HepG2 (cell line): ENCODE results near the gene SRXN1. TPM values are rescaled to one million over a fixed set of nuclear protein-coding genes. Genes with fewer than 3 reads are reported as not detected.

ENCODE experiments used
- CEBPG ChIP-seq: IDR thresholded peaks from 2 replicates; pipeline ENCODE4 v1.6.1; 2016
- MTA3 ChIP-seq: sonication (generic); formaldehyde crosslinking; IDR thresholded peaks from 2 replicates; pipeline ENCODE4 v1.4.0; 2020; ENCODE audit warnings: missing genetic modification reagents
- NBN ChIP-seq: fragments of 450-650 bp; conservative IDR thresholded peaks from 2 replicates; pipeline ENCODE4 v1.6.1; 2017
- PHF8 ChIP-seq: sonication (generic); formaldehyde crosslinking; IDR thresholded peaks from 2 replicates; pipeline ENCODE4 v1.5.0; 2020; ENCODE audit warnings: missing genetic modification reagents
- PRPF4 ChIP-seq: fragments of 200-400 bp; formaldehyde crosslinking; IDR thresholded peaks from 2 replicates; pipeline ENCODE4 v1.6.1; 2016; ENCODE audit warnings: low read length, low read depth; ENCODE audit not compliant: poor library complexity, severe bottlenecking
- RBAK ChIP-seq: sonication (generic); formaldehyde crosslinking; IDR thresholded peaks from 2 replicates; pipeline ENCODE4 v1.5.1; 2020; ENCODE audit warnings: mild to moderate bottlenecking, missing genetic modification reagents
- STAT5B ChIP-seq: sonication (generic); formaldehyde crosslinking; IDR thresholded peaks from 2 replicates; pipeline ENCODE4 v1.4.0; 2020; ENCODE audit warnings: missing genetic modification reagents
- TBX2 ChIP-seq: sonication (generic); formaldehyde crosslinking; IDR thresholded peaks from 2 replicates; pipeline ENCODE4 v1.5.0; 2020; ENCODE audit warnings: missing genetic modification reagents, mild to moderate bottlenecking, borderline replicate concordance
- ZNF549 ChIP-seq: sonication (generic); formaldehyde crosslinking; IDR thresholded peaks from 2 replicates; pipeline ENCODE4 v1.5.0; 2020; ENCODE audit warnings: missing genetic modification reagents
- ZNF709 ChIP-seq: sonication (generic); formaldehyde crosslinking; IDR thresholded peaks from 2 replicates; pipeline ENCODE4 v1.5.0; 2020; ENCODE audit warnings: mild to moderate bottlenecking, missing genetic modification reagents
- ZNF720 ChIP-seq: sonication (generic); formaldehyde crosslinking; IDR thresholded peaks from 2 replicates; pipeline ENCODE4 v1.4.0; 2020; ENCODE audit warnings: missing genetic modification reagents
- polyA plus RNA-seq, 8 experiments: library from polyadenylated mRNA; depleted of rRNA in 3 of 8; stranded (reverse) in 7 of 8; unstranded in 1 of 8; fragments of >200 nt; fragmentation: Illumina TruSeq in 4 of 8; extraction: Trizol in 4 of 8; gene quantifications; 2 replicates each; pipeline versions ENCODE4 v1.2.1 to v1.2.3, GENCODE V29; 2011 to 2016; ENCODE audit warnings: low read depth in 4 of 8, missing spikeins in 1 of 8, mixed read lengths in 1 of 8; ENCODE audit not compliant: insufficient read depth in 1 of 8
- total RNA-seq, 5 experiments: library from RNA; depleted of rRNA; stranded (reverse); fragments of >200 nt; fragmentation: Illumina TruSeq; extraction: Trizol; gene quantifications; 2 replicates each; pipeline ENCODE4 v1.2.3, GENCODE V29; 2016; ENCODE audit warnings: low read depth in 1 of 5
- TF ChIP-seq, protein P1 (sequence below): sonication (generic); formaldehyde crosslinking; IDR thresholded peaks from 2 replicates; pipeline ENCODE4 v1.4.0; 2020; ENCODE audit warnings: missing genetic modification reagents; ENCODE audit errors: not compliant biosample characterization
- TF ChIP-seq, protein P2 (sequence below): sonication (generic); formaldehyde crosslinking; IDR thresholded peaks from 2 replicates; pipeline ENCODE4 v1.9.0; 2022; ENCODE audit warnings: missing genetic modification reagents, mild to moderate bottlenecking, borderline replicate concordance
- TF ChIP-seq, protein P3 (sequence below): sonication (generic); formaldehyde crosslinking; IDR thresholded peaks from 2 replicates; pipeline ENCODE4 v1.5.0; 2020; ENCODE audit warnings: mild to moderate bottlenecking, missing genetic modification reagents
- TF ChIP-seq, protein P4 (sequence below), 2 experiments: sonication (generic) in 1 of 2; formaldehyde crosslinking in 1 of 2; IDR thresholded peaks; 2 replicates each; pipeline versions ENCODE4 v1.5.1 to v1.6.1; 2011 to 2020; ENCODE audit warnings: borderline replicate concordance in 1 of 2, low read depth in 1 of 2, low read length in 1 of 2, mild to moderate bottlenecking in 1 of 2, missing genetic modification reagents in 1 of 2, moderate library complexity in 1 of 2
- TF ChIP-seq, protein P5 (sequence below): IDR thresholded peaks from 2 replicates; pipeline ENCODE4 v1.6.1; 2016
- TF ChIP-seq, protein P6 (sequence below): IDR thresholded peaks from 2 replicates; pipeline ENCODE4 v1.4.0; 2020; ENCODE audit warnings: mild to moderate bottlenecking, missing genetic modification reagents

Gene SRXN1
- total and polyA plus RNA-seq, 2 of the 13 experiments (the other 11 are each of a cell fraction or from before 2014, with no cell fraction given), result 29.9 to 87.7 TPM

DNA sequence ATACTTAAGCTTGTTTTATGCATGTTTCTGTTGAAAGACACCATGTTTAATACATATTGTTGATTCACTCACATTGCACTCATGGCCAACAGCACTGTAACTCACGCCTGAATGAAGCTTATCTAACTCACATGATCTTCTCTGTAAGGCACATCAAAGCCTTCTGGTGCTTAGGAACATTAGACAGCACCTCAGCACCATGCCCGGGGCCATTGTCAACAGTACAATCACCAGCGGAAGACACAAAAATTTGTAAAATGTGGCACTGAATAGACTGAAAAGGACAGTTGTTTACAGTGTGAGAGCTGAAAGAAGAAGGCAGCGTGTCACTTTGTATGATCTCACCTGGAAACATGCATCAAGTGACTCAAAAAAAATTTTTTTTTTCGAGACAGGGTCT is 34.0 kb downstream of the SRXN1 start (continued):
- TF ChIP-seq TBX2 (CRISPR knock-in tag), result peak; percentile 39; the same call in 1 of the 2 replicates
- no peak for TF ChIP-seq ZNF709 (CRISPR knock-in tag)
- TF ChIP-seq ZNF720 (CRISPR knock-in tag), result no peak
- TF ChIP-seq, protein P1, sequence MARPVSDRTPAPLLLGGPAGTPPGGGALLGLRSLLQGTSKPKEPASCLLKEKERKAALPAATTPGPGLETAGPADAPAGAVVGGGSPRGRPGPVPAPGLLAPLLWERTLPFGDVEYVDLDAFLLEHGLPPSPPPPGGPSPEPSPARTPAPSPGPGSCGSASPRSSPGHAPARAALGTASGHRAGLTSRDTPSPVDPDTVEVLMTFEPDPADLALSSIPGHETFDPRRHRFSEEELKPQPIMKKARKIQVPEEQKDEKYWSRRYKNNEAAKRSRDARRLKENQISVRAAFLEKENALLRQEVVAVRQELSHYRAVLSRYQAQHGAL (CRISPR knock-in tag), result no peak
- no peak for TF ChIP-seq NBN
- TF ChIP-seq RBAK, result no peak
- TF ChIP-seq, protein P2, sequence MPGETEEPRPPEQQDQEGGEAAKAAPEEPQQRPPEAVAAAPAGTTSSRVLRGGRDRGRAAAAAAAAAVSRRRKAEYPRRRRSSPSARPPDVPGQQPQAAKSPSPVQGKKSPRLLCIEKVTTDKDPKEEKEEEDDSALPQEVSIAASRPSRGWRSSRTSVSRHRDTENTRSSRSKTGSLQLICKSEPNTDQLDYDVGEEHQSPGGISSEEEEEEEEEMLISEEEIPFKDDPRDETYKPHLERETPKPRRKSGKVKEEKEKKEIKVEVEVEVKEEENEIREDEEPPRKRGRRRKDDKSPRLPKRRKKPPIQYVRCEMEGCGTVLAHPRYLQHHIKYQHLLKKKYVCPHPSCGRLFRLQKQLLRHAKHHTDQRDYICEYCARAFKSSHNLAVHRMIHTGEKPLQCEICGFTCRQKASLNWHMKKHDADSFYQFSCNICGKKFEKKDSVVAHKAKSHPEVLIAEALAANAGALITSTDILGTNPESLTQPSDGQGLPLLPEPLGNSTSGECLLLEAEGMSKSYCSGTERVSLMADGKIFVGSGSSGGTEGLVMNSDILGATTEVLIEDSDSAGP (CRISPR knock-in tag), result no peak
- TF ChIP-seq, protein P3, sequence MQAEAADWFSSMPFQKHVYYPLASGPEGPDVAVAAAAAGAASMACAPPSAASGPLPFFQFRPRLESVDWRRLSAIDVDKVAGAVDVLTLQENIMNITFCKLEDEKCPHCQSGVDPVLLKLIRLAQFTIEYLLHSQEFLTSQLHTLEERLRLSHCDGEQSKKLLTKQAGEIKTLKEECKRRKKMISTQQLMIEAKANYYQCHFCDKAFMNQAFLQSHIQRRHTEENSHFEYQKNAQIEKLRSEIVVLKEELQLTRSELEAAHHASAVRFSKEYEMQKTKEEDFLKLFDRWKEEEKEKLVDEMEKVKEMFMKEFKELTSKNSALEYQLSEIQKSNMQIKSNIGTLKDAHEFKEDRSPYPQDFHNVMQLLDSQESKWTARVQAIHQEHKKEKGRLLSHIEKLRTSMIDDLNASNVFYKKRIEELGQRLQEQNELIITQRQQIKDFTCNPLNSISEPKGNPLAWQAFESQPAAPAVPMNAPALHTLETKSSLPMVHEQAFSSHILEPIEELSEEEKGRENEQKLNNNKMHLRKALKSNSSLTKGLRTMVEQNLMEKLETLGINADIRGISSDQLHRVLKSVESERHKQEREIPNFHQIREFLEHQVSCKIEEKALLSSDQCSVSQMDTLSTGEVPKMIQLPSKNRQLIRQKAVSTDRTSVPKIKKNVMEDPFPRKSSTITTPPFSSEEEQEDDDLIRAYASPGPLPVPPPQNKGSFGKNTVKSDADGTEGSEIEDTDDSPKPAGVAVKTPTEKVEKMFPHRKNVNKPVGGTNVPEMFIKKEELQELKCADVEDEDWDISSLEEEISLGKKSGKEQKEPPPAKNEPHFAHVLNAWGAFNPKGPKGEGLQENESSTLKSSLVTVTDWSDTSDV (CRISPR knock-in tag), result no peak
- TF ChIP-seq PRPF4, result no peak
- TF ChIP-seq PHF8 (CRISPR knock-in tag), result no peak
- TF ChIP-seq, protein P4, sequence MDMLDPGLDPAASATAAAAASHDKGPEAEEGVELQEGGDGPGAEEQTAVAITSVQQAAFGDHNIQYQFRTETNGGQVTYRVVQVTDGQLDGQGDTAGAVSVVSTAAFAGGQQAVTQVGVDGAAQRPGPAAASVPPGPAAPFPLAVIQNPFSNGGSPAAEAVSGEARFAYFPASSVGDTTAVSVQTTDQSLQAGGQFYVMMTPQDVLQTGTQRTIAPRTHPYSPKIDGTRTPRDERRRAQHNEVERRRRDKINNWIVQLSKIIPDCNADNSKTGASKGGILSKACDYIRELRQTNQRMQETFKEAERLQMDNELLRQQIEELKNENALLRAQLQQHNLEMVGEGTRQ (IDR thresholded peaks at IDR 0.05; ENCODE audit: low read depth, low read length), result no peak
- TF ChIP-seq, protein P4 (CRISPR knock-in tag; IDR thresholded peaks at IDR 0.05; ENCODE audit: borderline replicate concordance), result no peak
- no peak for TF ChIP-seq CEBPG (CRISPR knock-in tag)
- TF ChIP-seq, protein P5, sequence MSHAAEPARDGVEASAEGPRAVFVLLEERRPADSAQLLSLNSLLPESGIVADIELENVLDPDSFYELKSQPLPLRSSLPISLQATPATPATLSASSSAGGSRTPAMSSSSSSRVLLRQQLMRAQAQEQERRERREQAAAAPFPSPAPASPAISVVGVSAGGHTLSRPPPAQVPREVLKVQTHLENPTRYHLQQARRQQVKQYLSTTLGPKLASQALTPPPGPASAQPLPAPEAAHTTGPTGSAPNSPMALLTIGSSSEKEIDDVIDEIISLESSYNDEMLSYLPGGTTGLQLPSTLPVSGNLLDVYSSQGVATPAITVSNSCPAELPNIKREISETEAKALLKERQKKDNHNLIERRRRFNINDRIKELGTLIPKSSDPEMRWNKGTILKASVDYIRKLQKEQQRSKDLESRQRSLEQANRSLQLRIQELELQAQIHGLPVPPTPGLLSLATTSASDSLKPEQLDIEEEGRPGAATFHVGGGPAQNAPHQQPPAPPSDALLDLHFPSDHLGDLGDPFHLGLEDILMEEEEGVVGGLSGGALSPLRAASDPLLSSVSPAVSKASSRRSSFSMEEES, result peak; percentile 53; the same call in 1 of the 2 replicates
- no peak for TF ChIP-seq MTA3
- TF ChIP-seq ZNF549 (CRISPR knock-in tag), result no peak
- TF ChIP-seq STAT5B (CRISPR knock-in tag), result no peak
- TF ChIP-seq, protein P6, sequence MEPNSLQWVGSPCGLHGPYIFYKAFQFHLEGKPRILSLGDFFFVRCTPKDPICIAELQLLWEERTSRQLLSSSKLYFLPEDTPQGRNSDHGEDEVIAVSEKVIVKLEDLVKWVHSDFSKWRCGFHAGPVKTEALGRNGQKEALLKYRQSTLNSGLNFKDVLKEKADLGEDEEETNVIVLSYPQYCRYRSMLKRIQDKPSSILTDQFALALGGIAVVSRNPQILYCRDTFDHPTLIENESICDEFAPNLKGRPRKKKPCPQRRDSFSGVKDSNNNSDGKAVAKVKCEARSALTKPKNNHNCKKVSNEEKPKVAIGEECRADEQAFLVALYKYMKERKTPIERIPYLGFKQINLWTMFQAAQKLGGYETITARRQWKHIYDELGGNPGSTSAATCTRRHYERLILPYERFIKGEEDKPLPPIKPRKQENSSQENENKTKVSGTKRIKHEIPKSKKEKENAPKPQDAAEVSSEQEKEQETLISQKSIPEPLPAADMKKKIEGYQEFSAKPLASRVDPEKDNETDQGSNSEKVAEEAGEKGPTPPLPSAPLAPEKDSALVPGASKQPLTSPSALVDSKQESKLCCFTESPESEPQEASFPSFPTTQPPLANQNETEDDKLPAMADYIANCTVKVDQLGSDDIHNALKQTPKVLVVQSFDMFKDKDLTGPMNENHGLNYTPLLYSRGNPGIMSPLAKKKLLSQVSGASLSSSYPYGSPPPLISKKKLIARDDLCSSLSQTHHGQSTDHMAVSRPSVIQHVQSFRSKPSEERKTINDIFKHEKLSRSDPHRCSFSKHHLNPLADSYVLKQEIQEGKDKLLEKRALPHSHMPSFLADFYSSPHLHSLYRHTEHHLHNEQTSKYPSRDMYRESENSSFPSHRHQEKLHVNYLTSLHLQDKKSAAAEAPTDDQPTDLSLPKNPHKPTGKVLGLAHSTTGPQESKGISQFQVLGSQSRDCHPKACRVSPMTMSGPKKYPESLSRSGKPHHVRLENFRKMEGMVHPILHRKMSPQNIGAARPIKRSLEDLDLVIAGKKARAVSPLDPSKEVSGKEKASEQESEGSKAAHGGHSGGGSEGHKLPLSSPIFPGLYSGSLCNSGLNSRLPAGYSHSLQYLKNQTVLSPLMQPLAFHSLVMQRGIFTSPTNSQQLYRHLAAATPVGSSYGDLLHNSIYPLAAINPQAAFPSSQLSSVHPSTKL (CRISPR knock-in tag), result 0 out of 2 replicates have a peak, but pooled peaks have one; percentile 31
